Type B pancreatic cell (in vitro differentiated cells): ENCODE results near the gene DRD2. TPM values are rescaled to one million over a fixed set of nuclear protein-coding genes. Genes with fewer than 3 reads are reported as not detected.

Experiments used
- DNase-seq: peaks from one replicate; pipeline ENCODE4 v3.0.0; 2021; ENCODE audit warnings: mixed read lengths; ENCODE audit not compliant: unreplicated experiment; ENCODE audit errors: extremely low spot score
- H3K27ac Mint-ChIP-seq: 2 replicates; pipeline ENCODE4 v1.8.0; 2021; ENCODE audit warnings: mild to moderate bottlenecking, mixed read lengths
- H3K27me3 Mint-ChIP-seq: 2 replicates; pipeline ENCODE4 v1.8.0; 2021; ENCODE audit warnings: mixed read lengths
- H3K36me3 Mint-ChIP-seq: 2 replicates; pipeline ENCODE4 v1.8.0; 2021; ENCODE audit warnings: mixed read lengths
- H3K4me1 Mint-ChIP-seq: one replicate; pipeline ENCODE4 v1.8.0; 2021; ENCODE audit warnings: mixed read lengths; ENCODE audit not compliant: unreplicated experiment
- H3K4me3 Mint-ChIP-seq: 2 replicates; pipeline ENCODE4 v1.8.0; 2021; ENCODE audit warnings: mild to moderate bottlenecking, mixed read lengths
- H3K9me3 Mint-ChIP-seq: 2 replicates; pipeline ENCODE4 v1.8.0; 2021; ENCODE audit warnings: mixed read lengths
- total RNA-seq: library from RNA; stranded (reverse); gene quantifications from 2 replicates; pipeline ENCODE4 v1.2.1, GENCODE V29; 2021; ENCODE audit warnings: low replicate concordance
- TF ChIP-seq, protein P1 (sequence below): fragments of 200-600 bp; sonication (generic); conservative IDR thresholded peaks from 2 replicates; pipeline ENCODE4 v1.5.0; 2021; ENCODE audit warnings: antibody characterized with exemption, mild to moderate bottlenecking

DRD2 gene
- total RNA-seq, 1 donor from 2014 or later: 3.7 TPM

DNA sequence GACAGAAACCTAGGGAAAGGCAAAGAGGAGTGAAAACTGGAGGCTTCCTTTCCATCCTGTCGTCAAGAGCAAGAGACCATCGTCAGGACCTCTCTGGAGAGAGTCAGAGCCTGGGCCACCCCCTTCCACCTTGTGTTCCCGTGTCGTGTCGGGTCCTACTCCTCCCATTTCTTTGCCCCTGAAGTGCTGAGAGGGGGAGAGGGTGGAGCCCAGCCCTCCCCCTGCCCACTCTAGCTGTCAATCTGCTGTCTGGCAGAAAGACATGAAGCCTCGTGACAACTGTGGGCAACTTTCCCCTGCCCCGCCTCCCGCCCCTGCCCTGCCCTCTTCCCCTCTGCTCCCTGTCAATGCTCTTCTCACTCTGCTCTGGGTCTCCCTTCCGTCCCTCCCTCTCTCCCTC, 67.0 kb downstream of the DRD2 start:
- no peak for DNase-seq
- Mint-ChIP-seq H3K9me3 (no peaks in the 10 kb centered on the region), H3K4me1 (peaks cover 6% of the 10 kb centered on the region), H3K4me3 (no peak overlapping the region), H3K27ac (no peak overlapping the region), H3K27me3 (peaks cover 20% of the 10 kb centered on the region), H3K36me3 (no peaks in the 10 kb centered on the region)
- TF ChIP-seq, protein P1, sequence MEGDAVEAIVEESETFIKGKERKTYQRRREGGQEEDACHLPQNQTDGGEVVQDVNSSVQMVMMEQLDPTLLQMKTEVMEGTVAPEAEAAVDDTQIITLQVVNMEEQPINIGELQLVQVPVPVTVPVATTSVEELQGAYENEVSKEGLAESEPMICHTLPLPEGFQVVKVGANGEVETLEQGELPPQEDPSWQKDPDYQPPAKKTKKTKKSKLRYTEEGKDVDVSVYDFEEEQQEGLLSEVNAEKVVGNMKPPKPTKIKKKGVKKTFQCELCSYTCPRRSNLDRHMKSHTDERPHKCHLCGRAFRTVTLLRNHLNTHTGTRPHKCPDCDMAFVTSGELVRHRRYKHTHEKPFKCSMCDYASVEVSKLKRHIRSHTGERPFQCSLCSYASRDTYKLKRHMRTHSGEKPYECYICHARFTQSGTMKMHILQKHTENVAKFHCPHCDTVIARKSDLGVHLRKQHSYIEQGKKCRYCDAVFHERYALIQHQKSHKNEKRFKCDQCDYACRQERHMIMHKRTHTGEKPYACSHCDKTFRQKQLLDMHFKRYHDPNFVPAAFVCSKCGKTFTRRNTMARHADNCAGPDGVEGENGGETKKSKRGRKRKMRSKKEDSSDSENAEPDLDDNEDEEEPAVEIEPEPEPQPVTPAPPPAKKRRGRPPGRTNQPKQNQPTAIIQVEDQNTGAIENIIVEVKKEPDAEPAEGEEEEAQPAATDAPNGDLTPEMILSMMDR: no peak

DNA sequence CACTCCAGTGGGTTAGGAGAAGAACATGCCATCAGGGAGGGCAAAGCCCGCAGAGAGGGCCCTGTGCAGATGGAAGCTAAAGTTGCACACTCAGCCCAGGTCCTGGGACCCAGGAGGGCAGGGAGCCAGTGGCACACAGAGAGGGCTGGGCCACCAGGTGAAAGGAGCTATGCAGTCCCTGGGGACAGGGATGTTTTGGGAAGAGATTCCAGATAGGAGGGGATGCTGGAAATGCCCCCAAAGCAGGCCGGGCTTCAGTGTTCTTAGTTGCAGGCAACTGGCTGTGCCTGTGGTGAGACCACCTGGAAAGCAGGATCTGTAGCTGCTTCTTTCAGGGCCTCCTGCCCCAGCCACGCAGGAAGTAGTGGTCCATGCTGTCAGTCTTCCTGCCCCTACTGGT, 68.0 kb downstream of the DRD2 start:
- H3K36me3 Mint-ChIP-seq: no peaks in the 10 kb centered on the region
- TF ChIP-seq, protein P1: no peak
- peaks cover 28% of the 10 kb centered on the region for H3K27me3 Mint-ChIP-seq
- H3K4me1 Mint-ChIP-seq: peaks cover 6% of the 10 kb centered on the region
- H3K4me3 Mint-ChIP-seq: no peak overlapping the region
- H3K27ac Mint-ChIP-seq: no peak overlapping the region
- no peak for DNase-seq
- no peaks in the 10 kb centered on the region for H3K9me3 Mint-ChIP-seq

DNA sequence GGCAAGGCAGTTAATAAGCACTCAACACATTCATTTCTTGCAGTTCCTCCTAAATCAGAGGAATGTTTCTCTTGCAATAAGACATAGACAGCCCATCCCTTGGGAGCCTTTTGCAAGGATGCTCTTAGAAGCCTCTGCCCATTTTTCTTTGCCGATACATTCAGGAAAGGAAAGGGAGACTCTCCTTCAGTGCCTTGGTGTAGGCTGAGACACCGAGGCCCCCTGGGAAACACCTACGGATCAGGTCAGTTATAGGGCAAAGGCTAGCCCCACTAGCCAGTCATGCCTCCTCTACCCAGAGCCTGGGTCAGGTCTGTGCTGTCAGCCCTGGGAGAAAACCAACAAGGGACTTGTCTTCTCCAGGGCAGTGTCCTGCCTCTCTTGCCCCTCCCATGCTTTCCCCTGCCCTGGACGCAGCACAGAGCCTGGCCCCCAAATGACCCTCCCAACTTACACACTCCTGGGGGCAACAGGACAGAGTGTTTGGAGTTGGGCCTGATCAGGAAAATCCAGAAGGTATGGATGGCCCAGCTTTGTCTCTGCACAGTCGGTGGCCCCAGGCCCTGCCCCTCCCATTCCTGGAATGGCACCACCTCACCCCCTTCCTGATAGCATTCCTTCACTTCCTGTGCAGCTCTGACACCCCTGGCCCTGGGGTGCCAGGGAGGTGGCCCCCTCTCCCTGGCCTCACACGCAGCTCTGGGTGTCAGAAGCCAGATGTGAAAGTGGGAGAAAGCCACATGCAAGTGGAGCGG, 69.3 kb downstream of the DRD2 start:
- Mint-ChIP-seq H3K4me1 (peaks cover 6% of the 10 kb centered on the region), H3K27me3 (peaks cover 28% of the 10 kb centered on the region), H3K27ac (no peak overlapping the region), H3K4me3 (no peak overlapping the region), H3K9me3 (no peaks in the 10 kb centered on the region), H3K36me3 (no peaks in the 10 kb centered on the region)
- TF ChIP-seq, protein P1: no peak
- DNase-seq: no peak

DNA sequence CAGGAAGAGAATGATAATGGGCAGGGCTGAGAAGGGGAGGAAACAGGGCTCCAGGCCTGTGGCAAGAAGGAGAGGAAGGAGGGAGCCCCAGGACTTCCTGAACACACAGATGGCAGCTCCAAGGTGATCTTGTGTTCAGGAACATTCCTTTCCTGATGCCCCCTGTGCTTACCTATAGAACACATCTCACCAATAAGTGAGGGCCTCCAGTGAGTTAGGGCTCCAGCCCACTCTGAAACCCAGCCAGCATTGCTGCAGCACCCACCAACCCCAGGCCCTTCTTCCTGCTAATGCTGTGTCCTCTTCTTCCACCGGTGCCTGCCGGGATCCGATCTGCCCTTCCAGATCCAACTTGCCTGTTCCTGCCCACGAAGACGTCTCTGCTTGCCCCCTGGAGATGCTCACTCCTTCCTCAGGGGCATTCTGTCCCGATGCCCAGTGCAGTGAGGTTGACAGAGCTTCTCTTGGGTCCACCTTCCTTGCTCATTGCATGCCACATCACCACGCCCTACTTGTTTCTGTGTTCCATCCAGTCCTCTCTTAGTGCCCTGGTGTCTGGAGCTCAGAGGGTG, 70.3 kb downstream of the DRD2 start:
- H3K9me3 Mint-ChIP-seq: no peaks in the 10 kb centered on the region
- H3K27me3 Mint-ChIP-seq: peaks cover 28% of the 10 kb centered on the region
- H3K4me3 Mint-ChIP-seq: no peak overlapping the region
- no peak overlapping the region for H3K27ac Mint-ChIP-seq
- H3K36me3 Mint-ChIP-seq: no peaks in the 10 kb centered on the region
- H3K4me1 Mint-ChIP-seq: peaks cover 6% of the 10 kb centered on the region
- TF ChIP-seq, protein P1: no peak
- DNase-seq: no peak

DNA sequence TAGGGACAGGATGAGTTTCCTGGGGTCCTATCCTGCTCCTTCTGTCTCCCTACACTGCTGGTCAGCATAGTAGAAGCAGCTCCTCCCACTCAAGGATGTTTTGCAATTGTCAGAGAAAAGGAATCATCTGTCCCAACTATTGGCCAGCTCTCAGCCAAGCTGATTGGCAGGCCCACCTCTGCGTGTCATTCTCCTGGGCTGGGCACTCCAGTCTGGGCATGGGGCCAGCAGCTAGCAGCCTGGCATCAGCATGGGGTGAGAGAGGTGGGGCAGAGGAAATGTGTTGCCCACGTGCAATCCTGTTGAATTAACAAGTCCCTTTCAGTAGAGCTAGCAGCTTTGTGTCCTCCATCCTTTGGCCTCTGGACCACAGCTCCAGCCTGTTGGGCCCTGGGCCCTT, 73.5 kb downstream of the DRD2 start:
- Mint-ChIP-seq H3K4me1 (peaks cover 6% of the 10 kb centered on the region), H3K27ac (no peak overlapping the region), H3K9me3 (no peaks in the 10 kb centered on the region), H3K27me3 (peaks cover 25% of the 10 kb centered on the region), H3K36me3 (no peaks in the 10 kb centered on the region), H3K4me3 (no peak overlapping the region)
- TF ChIP-seq, protein P1: no peak
- DNase-seq: no peak
